Peyer's patch (tissue), 4 donors: ENCODE measurements around the gene ITSN1. TPM values are rescaled to one million over a fixed set of nuclear protein-coding genes. Genes with fewer than 3 reads are reported as not detected.
A peak's percentile ranks its signal among the peaks of the same experiment; 100 is the strongest.

Experiments used
- DNase-seq, 3 donors: peaks; one replicate each; pipeline ENCODE4 v3.0.0-alpha.2; 2017 to 2019
- H3K27ac ChIP-seq, 4 donors: fragments of 200-600 bp; sonication (generic); one replicate each; pipeline ENCODE4 v1.5.1; 2016 to 2019
- H3K27me3 ChIP-seq, 2 donors: fragments of 200-600 bp; sonication (generic); one replicate each; pipeline ENCODE4 v1.5.1; 2019
- H3K36me3 ChIP-seq, 3 donors: fragments of 200-600 bp; sonication (generic); one replicate each; pipeline ENCODE4 v1.5.1; 2016 to 2019
- H3K4me1 ChIP-seq, 4 donors: fragments of 200-600 bp; sonication (generic); one replicate each; pipeline ENCODE4 v1.5.1; 2016 to 2019
- H3K4me3 ChIP-seq, 4 donors: fragments of 200-600 bp; sonication (generic); 1 replicate in 3 of 4; 2 replicates in 1 of 4; pipeline ENCODE4 v1.5.1; 2016 to 2019; ENCODE audit warnings: mild to moderate bottlenecking in 1 of 4
- H3K9me3 ChIP-seq, 4 donors: fragments of 200-600 bp; sonication (generic); one replicate each; pipeline ENCODE4 v1.5.1; 2016 to 2019; ENCODE audit warnings: mild to moderate bottlenecking in 1 of 4
- POLR2A ChIP-seq, 2 donors: fragments of 450-650 bp; IDR thresholded peaks; one replicate each; pipeline ENCODE4 v1.5.1; 2017; ENCODE audit warnings: antibody characterized with exemption in 2 of 2, mild to moderate bottlenecking in 2 of 2, moderate library complexity in 2 of 2
- total RNA-seq, 4 donors: library from RNA; depleted of rRNA; stranded (reverse); fragments of >200 nt; gene quantifications; one replicate each; pipeline ENCODE4 v1.1.0, GENCODE V29; 2016
- TF ChIP-seq, protein P1 (sequence below), 6 experiments: fragments of 450-650 bp in 4 of 6; fragments of 200-600 bp in 2 of 6; sonication (generic) in 1 of 6; IDR thresholded peaks; one replicate each; pipeline ENCODE4 v1.5.1; 2017 to 2019; ENCODE audit warnings: antibody characterized with exemption in 6 of 6, mild to moderate bottlenecking in 3 of 6, moderate library complexity in 1 of 6

ITSN1 gene
- total RNA-seq, 4 donors from 2014 or later: 41.0 to 56.9 (median 49.5) TPM

DNA sequence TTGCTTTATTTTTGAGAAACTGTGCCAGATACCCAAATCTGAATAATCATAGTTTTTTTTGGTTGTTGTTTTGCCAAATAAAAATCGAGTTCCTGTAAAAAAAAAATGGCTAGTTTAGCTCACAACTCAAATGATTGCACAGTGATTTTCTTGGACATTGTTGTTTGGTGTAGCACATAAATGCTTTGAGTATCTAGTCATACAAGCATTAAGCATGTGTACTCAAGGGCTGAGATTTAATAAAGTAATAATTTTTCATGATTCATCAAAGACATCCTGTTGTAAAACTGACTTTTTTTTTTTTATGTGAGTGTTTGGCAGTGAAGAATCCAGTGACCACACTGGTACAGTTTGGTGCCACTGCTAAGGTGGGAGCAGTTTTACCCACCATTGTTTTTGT, 18.8 kb downstream of the ITSN1 start:
- Histone ChIP-seq H3K27ac (no peak overlapping the region), H3K4me3 (no peak overlapping the region), H3K4me1 (peaks cover 0 to 23% (median 1%) of the 10 kb centered on the region in 4 donors), H3K36me3 (no peaks in the 10 kb centered on the region), H3K27me3 (no peaks in the 10 kb centered on the region), H3K9me3 (no peaks in the 10 kb centered on the region)
- DNase-seq: no peak
- TF ChIP-seq, protein P1, sequence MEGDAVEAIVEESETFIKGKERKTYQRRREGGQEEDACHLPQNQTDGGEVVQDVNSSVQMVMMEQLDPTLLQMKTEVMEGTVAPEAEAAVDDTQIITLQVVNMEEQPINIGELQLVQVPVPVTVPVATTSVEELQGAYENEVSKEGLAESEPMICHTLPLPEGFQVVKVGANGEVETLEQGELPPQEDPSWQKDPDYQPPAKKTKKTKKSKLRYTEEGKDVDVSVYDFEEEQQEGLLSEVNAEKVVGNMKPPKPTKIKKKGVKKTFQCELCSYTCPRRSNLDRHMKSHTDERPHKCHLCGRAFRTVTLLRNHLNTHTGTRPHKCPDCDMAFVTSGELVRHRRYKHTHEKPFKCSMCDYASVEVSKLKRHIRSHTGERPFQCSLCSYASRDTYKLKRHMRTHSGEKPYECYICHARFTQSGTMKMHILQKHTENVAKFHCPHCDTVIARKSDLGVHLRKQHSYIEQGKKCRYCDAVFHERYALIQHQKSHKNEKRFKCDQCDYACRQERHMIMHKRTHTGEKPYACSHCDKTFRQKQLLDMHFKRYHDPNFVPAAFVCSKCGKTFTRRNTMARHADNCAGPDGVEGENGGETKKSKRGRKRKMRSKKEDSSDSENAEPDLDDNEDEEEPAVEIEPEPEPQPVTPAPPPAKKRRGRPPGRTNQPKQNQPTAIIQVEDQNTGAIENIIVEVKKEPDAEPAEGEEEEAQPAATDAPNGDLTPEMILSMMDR (IDR thresholded peaks at IDR 0.05): no peak
- TF ChIP-seq POLR2A (IDR thresholded peaks at IDR 0.05): no peak

- Histone ChIP-seq H3K9me3 (no peaks in the 10 kb centered on the region), H3K4me3 (no peak overlapping the region), H3K27ac (peak overlapping the region in 1 of 4 donors; percentile 18), H3K4me1 (peaks cover 0 to 14% (median 1%) of the 10 kb centered on the region in 4 donors), H3K27me3 (no peaks in the 10 kb centered on the region), H3K36me3 (no peaks in the 10 kb centered on the region)
- no peak for DNase-seq
- TF ChIP-seq, protein P1 (IDR thresholded peaks at IDR 0.05): no peak
- TF ChIP-seq POLR2A (IDR thresholded peaks at IDR 0.05): no peak
Measured at GRCh38 chr21:33662046-33662445, 19.7 kb downstream of the ITSN1 start.

- Histone ChIP-seq H3K9me3 (no peaks in the 10 kb centered on the region), H3K4me3 (no peak overlapping the region), H3K4me1 (peaks cover 0 to 13% (median 0%) of the 10 kb centered on the region in 4 donors), H3K27ac (no peak overlapping the region), H3K36me3 (no peaks in the 10 kb centered on the region), H3K27me3 (no peaks in the 10 kb centered on the region)
- TF ChIP-seq, protein P1 (IDR thresholded peaks at IDR 0.05): no peak
- no peak for TF ChIP-seq POLR2A (IDR thresholded peaks at IDR 0.05)
- DNase-seq: no peak
Measured at GRCh38 chr21:33663241-33663640, 20.9 kb downstream of the ITSN1 start.

DNA sequence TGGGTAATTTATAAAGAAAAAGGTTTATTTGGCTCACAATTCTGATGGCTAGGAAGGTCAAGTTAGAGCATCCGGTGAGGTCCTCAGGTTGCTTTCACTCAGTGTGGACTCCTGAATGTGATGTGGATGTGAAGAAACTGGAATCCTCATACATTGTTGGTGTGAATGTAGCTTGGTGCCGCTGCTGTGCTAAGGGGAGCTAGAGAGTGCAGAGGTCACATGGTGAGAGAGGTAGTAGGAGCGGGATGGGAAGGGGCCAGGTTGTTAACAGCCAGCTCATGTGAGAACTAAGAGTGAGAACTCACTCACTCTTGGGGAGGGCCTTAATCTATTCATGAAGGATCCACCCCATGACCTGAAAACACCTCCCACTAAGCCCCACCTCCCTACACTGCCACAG, 21.8 kb downstream of the ITSN1 start:
- no peak for TF ChIP-seq POLR2A (IDR thresholded peaks at IDR 0.05)
- no peaks in the 10 kb centered on the region for H3K36me3 ChIP-seq
- no peak overlapping the region for H3K4me3 ChIP-seq
- peaks cover 0 to 7% (median 0%) of the 10 kb centered on the region in 4 donors for H3K4me1 ChIP-seq
- no peaks in the 10 kb centered on the region for H3K27me3 ChIP-seq
- H3K9me3 ChIP-seq: no peaks in the 10 kb centered on the region
- DNase-seq: no peak
- H3K27ac ChIP-seq: no peak overlapping the region

- Histone ChIP-seq H3K4me1 (peaks cover 0 to 5% (median 0%) of the 10 kb centered on the region in 4 donors), H3K27me3 (no peaks in the 10 kb centered on the region), H3K36me3 (no peaks in the 10 kb centered on the region), H3K9me3 (no peaks in the 10 kb centered on the region), H3K27ac (no peak overlapping the region), H3K4me3 (no peak overlapping the region)
- DNase-seq: no peak
- no peak for TF ChIP-seq POLR2A (IDR thresholded peaks at IDR 0.05)
- TF ChIP-seq, protein P1 (IDR thresholded peaks at IDR 0.05): no peak
Measured at GRCh38 chr21:33666153-33666552, 23.9 kb downstream of the ITSN1 start.

GRCh38 chr21:33667636-33668035, 25.3 kb downstream of the ITSN1 start:
- TF ChIP-seq, protein P1 (IDR thresholded peaks at IDR 0.05): no peak
- no peak for TF ChIP-seq POLR2A (IDR thresholded peaks at IDR 0.05)
- Histone ChIP-seq H3K4me1 (peaks cover 0 to 5% (median 0%) of the 10 kb centered on the region in 4 donors), H3K27me3 (no peaks in the 10 kb centered on the region), H3K27ac (no peak overlapping the region), H3K36me3 (no peaks in the 10 kb centered on the region), H3K4me3 (no peak overlapping the region), H3K9me3 (no peaks in the 10 kb centered on the region)
- no peak for DNase-seq
